Measurements from ENCODE around the gene AXIN1.

Gene AXIN1

GRCh38 chr16:247027-247426 lies 105.5 kb downstream of the AXIN1 start:
- no peak for DNase-seq (ENCODE audit: low spot score)

- DNase-seq (ENCODE audit: low spot score): no peak
Measured at GRCh38 chr16:245105-245504, 107.4 kb downstream of the AXIN1 start.

GRCh38 chr16:243348-243747 lies 109.2 kb downstream of the AXIN1 start:
- DNase-seq (ENCODE audit: low spot score): no peak

GRCh38 chr16:242281-242680 lies 110.2 kb downstream of the AXIN1 start:
- no peak for DNase-seq (ENCODE audit: low spot score)

GRCh38 chr16:240559-240958 lies 112.0 kb downstream of the AXIN1 start:
- no peak for DNase-seq (ENCODE audit: low spot score)

GRCh38 chr16:239948-240277 lies 112.6 kb downstream of the AXIN1 start:
- no peak for DNase-seq (ENCODE audit: low spot score)

Data from SK-N-DZ (cell line).